ENCODE measurements around the gene HRK.

GRCh38 chr12:116859079-116859478 lies 22.2 kb downstream of the HRK start:
- no peak for TF ChIP-seq JUN (IDR thresholded peaks at IDR 0.05; ENCODE audit: low read depth, low read length)
- TF ChIP-seq KDM1A (IDR thresholded peaks at IDR 0.05; ENCODE audit: borderline replicate concordance, low read length), result no peak
- no peak for TF ChIP-seq CTCF (IDR thresholded peaks at IDR 0.05; ENCODE audit: control extremely low read depth in 1 of 3, insufficient read depth in 1 of 3, low read depth in 1 of 3, low read length in 3 of 3)
